Measurements from ENCODE around the gene OASL.

Gene OASL

GRCh38 chr12:121036810-121037326 lies 2.2 kb downstream of the OASL start:
- Histone ChIP-seq H3K27ac (replicated peaks) (no peak overlapping the region), H3K27me3 (ENCODE audit: insufficient read depth, poor library complexity, severe bottlenecking) (no peaks in the 10 kb centered on the region), H3K4me3 (replicated peaks; ENCODE audit: insufficient read depth, low read length) (no peak overlapping the region)
- no peak for DNase-seq (ENCODE audit: low read depth in 1 of 2, low spot score in 1 of 2)
- no peak for TF ChIP-seq CTCF (IDR thresholded peaks at IDR 0.05; ENCODE audit: insufficient read depth, low read length)
- no peak for TF ChIP-seq POLR2AphosphoS5 (IDR thresholded peaks at IDR 0.05; ENCODE audit: low read depth)
- TF ChIP-seq GABPA (IDR thresholded peaks at IDR 0.05; ENCODE audit: low read depth) = no peak
- TF ChIP-seq SPI1 (IDR thresholded peaks at IDR 0.05; ENCODE audit: borderline replicate concordance, low read depth) = no peak

- Histone ChIP-seq H3K27ac (replicated peaks) (no peak overlapping the region), H3K4me3 (replicated peaks; ENCODE audit: insufficient read depth, low read length) (no peak overlapping the region), H3K27me3 (ENCODE audit: insufficient read depth, poor library complexity, severe bottlenecking) (no peaks in the 10 kb centered on the region)
- no peak for DNase-seq (ENCODE audit: low read depth in 1 of 2, low spot score in 1 of 2)
- TF ChIP-seq POLR2AphosphoS5 (IDR thresholded peaks at IDR 0.05; ENCODE audit: low read depth) (no peak), SPI1 (IDR thresholded peaks at IDR 0.05; ENCODE audit: borderline replicate concordance, low read depth) (no peak), REST (IDR thresholded peaks at IDR 0.05; ENCODE audit: insufficient replicate concordance, low read depth) (no peak), GABPA (IDR thresholded peaks at IDR 0.05; ENCODE audit: low read depth) (no peak), CTCF (IDR thresholded peaks at IDR 0.05; ENCODE audit: insufficient read depth, low read length) (no peak)
These were observed 4.3 kb downstream of the OASL start for GRCh38 chr12:121034616-121035305.

DNA sequence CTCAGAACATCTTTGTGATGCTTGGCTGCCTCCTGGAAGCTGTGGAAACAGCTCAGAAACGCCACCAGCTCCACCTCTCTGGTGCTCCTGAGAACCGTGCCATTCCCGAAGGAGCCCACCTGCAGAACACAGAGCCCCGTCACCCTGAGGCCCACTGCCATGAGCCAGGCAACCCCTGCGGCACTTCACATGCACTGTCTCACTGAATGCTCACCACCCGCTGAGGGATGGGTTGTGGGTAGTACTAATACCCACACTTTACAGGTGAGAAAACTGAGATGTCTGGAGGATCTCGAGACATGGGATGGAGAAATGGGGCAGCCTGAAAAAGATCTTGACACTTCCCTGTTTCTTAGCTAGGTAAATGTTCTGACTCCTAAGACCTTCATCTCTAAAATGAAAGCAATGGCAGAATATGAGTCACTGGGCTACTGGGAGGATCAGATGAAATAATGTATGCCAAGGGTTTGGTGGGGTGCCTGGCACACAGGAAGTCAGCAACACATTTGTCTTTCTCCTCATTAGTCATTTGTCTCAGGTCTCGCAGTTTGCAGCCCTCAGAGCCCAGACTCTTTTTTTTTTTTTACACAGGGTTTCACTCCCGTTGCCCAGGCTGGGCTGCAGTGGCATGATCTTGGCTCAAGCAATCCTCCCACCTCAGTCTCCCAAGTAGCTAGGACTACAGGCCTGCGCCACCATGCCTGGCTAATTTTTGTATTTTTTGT lies 5.3 kb downstream of the OASL start:
- H3K27ac ChIP-seq (replicated peaks) = no peak overlapping the region

More for the DNA sequence above, 5.3 kb downstream of the OASL start:
- Histone ChIP-seq H3K4me3 (replicated peaks; ENCODE audit: insufficient read depth, low read length) (no peak overlapping the region), H3K27me3 (ENCODE audit: insufficient read depth, poor library complexity, severe bottlenecking) (no peaks in the 10 kb centered on the region)
- TF ChIP-seq SPI1 (IDR thresholded peaks at IDR 0.05; ENCODE audit: borderline replicate concordance, low read depth) (no peak), REST (IDR thresholded peaks at IDR 0.05; ENCODE audit: insufficient replicate concordance, low read depth) (no peak), POLR2AphosphoS5 (IDR thresholded peaks at IDR 0.05; ENCODE audit: low read depth) (no peak), CTCF (IDR thresholded peaks at IDR 0.05; ENCODE audit: insufficient read depth, low read length) (no peak), GABPA (IDR thresholded peaks at IDR 0.05; ENCODE audit: low read depth) (no peak)
- DNase-seq (ENCODE audit: low read depth in 1 of 2, low spot score in 1 of 2) = no peak
